PC-9 (cell line): ENCODE results near the gene EXT2.

Experiments used
- EZH2 ChIP-seq: fragments of 200-600 bp; sonication (generic); IDR thresholded peaks from 2 replicates; pipeline ENCODE4 v1.8.0; 2017; ENCODE audit warnings: antibody characterized with exemption, low read depth
- TF ChIP-seq, protein P1 (sequence below): fragments of 200-600 bp; sonication (generic); conservative IDR thresholded peaks from 2 replicates; pipeline ENCODE4 v1.6.1; 2017; ENCODE audit warnings: mixed run types, antibody characterized with exemption, mild to moderate bottlenecking, moderate library complexity

DNA sequence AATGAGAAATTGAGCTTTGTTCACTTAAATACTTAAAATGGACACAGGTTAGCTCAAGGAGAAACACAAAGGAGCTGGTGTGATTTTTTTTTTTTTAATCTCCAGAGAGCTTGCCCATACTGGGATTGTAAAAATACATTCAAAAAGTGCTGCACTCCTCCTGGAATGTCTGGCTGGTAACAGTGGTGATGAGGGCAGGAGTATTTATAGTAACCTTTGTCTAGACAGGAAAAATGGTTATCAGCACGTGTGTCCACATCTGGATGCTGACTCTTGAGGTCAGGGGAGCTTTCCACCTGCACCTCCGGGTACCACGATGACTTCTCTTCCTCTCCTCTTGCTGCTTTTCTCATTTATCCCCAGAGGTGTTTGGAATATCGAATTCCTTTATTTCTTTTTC, 30.1 kb downstream of the EXT2 start:
- TF ChIP-seq, protein P1, sequence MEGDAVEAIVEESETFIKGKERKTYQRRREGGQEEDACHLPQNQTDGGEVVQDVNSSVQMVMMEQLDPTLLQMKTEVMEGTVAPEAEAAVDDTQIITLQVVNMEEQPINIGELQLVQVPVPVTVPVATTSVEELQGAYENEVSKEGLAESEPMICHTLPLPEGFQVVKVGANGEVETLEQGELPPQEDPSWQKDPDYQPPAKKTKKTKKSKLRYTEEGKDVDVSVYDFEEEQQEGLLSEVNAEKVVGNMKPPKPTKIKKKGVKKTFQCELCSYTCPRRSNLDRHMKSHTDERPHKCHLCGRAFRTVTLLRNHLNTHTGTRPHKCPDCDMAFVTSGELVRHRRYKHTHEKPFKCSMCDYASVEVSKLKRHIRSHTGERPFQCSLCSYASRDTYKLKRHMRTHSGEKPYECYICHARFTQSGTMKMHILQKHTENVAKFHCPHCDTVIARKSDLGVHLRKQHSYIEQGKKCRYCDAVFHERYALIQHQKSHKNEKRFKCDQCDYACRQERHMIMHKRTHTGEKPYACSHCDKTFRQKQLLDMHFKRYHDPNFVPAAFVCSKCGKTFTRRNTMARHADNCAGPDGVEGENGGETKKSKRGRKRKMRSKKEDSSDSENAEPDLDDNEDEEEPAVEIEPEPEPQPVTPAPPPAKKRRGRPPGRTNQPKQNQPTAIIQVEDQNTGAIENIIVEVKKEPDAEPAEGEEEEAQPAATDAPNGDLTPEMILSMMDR = no peak
- no peak for TF ChIP-seq EZH2
